Stimulated activated CD8-positive, alpha-beta memory T cell treated with anti-CD3 and anti-CD28 coated beads, Interleukin-4, amount 100 ng/mL, for 24 hours (primary cell): ENCODE data around the gene LCORL.
"Not testable (repeated sequence)": the region's sequence is repeated elsewhere in the genome, so short reads cannot be mapped to it uniquely, and the experiment has no call there.

Experiments used
- DNase-seq: peaks from one replicate; pipeline ENCODE4 v3.0.0-alpha.2; 2020; ENCODE audit warnings: low read depth

Gene LCORL

GRCh38 chr4:18021720-18022571 is at the start of gene LCORL:
Gene LCORL (minus strand): TSS chr4:18021755. CDS start chr4:18021751, 4 bp downstream.
- DNase-seq = peak; percentile 82

- DNase-seq = no peak
Observed at GRCh38 chr4:18069810-18070209, 48.3 kb upstream of the LCORL start.

- DNase-seq = no peak
Observed at GRCh38 chr4:18067031-18067430, 45.5 kb upstream of the LCORL start.

GRCh38 chr4:18063079-18063478 is 41.5 kb upstream of the LCORL start:
- DNase-seq = no peak

DNA sequence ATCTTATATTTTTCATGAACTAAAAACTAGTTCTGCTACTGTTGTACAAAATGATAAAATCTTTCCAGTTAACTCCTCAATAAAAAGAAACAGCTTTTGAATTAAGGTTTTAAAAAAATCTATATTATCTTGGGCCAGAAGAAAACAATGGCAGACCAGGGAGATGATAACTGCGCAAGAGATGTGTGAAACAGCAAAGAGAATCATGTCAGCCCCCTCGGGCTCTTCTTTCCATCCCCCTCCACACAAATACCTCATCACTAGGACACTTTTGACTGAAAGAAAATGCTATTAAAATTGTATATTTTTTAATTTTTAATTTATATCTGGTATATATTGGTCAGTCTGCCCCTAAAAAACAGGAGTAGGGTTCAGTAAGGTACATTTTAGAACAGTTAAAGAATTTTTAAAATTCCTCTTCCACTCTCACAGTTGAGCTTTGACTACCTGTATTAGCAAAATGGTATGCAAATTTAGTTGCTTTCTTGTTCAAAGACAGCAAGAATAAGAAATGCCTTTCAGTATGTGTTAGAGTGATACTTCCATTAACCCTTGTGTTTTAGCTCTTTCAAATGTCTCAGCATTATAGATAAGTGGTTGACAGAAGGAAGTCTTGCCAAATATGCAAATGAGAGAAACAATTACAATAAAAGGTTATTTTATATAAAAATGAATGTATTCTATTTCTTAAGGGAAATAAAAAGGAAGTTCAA is 36.4 kb upstream of the LCORL start:
- DNase-seq = no peak

GRCh38 chr4:18056030-18056429 is 34.5 kb upstream of the LCORL start:
- no peak for DNase-seq

- DNase-seq = no peak
Observed at GRCh38 chr4:18052158-18052557, 30.6 kb upstream of the LCORL start.

DNA sequence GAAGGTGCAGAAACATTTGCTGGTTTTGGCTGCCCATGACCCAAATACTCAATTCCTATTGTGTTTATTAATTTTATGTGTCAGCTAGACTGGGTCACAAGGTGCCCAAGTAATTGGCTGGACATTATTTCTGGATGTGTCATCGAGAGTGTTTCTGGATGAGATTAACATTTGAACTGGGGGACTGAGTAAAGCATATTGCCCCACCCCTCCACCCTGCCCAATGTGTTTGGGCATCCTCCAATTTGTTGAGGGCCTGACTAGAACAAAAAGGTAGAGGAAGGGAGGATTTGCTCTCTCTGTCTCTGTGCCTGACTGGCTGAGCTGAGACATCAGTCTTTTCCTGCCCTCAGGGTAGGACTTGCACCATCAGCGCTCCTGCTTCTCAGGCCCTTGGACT is 29.7 kb upstream of the LCORL start:
- DNase-seq = no peak

DNA sequence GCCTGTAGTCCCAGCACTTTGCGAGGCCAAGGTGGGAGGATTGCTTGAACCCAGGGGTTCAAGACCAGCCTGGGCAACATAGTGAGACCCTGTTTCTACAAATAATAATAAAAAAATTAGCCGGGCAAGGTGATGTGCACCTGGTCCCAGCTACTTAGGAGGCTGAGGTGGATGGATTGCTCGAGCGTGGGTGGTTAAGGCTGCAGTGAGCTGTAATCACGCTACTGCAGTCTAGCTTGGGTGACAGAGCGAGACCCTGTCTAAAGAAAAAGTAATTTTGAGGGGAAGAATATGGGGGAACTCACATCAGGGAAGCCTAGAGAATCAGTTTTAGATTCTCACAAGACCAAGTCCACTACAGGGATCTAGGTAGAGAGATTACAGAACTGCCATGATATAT is 28.9 kb upstream of the LCORL start:
- DNase-seq = no peak

GRCh38 chr4:18049446-18049845 is 27.9 kb upstream of the LCORL start:
- no peak for DNase-seq

DNA sequence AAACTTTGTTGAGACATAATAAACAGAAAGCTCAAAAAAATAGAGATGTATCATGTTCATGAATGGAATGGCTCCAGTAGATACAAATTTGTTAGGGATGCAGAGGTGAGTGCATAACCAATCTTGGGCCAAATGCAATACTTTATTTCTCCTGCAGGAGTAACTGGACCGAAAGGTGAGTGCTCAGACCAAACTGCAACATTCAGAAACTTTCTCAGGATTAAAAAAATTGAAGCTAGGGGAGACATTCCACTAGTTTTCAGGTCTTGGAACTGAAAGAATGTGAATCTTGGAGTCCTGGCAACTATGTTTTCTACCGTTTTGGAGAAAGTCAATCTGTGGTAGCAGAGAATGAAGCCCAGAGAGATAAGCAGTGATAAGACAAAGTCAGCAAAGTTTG is 21.2 kb upstream of the LCORL start:
- DNase-seq = no peak

GRCh38 chr4:18042012-18042411 is 20.5 kb upstream of the LCORL start:
- DNase-seq = no peak

GRCh38 chr4:18041114-18041513 is 19.6 kb upstream of the LCORL start:
- no peak for DNase-seq

- DNase-seq = no peak
Observed at GRCh38 chr4:18039113-18039512, 17.6 kb upstream of the LCORL start.

DNA sequence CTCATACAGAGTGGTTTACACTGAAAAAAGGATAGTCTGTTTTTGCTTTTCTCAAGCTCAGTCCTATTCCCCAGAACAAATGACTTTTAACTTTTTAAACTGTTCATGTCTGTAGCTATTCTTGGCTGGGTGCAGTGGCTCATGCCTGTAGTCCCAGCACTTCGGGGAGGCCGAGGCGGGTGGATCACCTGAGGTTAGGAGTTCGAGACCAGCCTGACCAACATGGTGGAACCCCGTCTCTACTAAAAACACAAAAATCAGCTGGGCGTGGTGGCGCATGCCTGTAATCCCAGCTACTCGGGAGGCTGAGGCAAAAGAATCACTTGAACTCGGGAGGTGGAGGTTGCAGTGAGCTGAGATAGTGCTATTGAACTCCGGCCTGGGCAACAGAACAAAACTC is 14.8 kb upstream of the LCORL start:
- DNase-seq = not testable (repeated sequence)

DNA sequence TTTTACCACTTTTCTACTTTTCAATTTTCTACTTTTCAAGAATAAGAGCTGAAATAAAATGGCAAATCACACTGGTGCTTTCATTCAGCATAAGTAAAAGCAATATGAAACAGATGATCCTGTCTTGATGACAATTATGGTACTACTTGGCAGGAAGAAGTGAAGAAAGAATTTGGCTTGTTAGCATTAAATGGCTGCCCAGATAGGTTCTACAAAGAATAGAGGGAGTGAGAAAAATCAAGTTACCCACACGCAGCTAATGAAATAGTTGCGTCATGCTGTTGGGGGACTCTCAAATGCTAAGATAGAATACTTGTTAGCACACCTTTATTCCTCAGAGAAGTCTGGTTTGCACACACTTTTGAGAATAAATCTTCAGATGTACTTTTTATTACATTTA is 12.5 kb upstream of the LCORL start:
- DNase-seq = no peak

DNA sequence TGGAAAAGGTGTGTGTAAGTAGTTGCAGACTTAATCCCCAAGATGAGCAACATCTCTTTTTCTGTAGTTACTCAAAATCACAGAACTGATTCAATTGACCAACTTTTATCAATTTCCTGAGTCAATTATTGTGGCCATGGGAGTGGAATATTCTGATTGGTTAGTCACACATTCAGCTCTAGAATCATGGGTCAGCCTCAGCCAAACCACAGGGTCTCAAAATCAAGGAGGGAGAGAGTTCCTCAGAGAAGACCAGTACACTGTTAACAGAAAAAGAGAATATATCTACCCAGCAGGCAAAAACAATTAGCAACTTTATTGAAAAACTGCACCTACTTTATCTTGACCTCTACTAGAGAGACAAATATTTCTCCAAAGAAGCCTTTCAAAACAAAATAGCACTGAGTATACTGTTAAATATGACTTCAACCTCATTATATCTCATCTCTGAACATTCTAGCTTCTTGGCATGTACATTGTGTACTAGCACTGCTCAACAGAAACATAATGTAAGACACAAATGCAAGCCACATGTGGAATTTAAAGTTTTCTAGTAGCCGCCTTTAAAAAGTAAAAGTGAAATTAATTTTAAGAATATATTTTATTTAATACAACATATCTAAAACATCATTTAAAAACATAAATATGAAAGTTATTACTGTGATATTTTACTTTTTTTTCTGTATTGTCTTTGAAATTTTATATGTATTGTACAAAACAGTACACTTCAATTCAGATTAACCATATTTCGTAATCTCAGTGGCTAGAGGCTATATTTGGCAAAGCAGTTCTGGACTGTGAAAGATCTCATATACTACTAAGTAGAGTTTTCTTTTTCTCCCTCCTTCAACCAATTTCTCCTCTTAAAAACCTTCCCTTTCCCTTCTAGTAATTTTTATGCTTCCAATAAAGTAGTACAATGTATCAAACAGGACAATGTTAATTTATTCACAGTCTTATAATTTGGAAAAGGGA is 11.8 kb upstream of the LCORL start:
- no peak for DNase-seq

DNA sequence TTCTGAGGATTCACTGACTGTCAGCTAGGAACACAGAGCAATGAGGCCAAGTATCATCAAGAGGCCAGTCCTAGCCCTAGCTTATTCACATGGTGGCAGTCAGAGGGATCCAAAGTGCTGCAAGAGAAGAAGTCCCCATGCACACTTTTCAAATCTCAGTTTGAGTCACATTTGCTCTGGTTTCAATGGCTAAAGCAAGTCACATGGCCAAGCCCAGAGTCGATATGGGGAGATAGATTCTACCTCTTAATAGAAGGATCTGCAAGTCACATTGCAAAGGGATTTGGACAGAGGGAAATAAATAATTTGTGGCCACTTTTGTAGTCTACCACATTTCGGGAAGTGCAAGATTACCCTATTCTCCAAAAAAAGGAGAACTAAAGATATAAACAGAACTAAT is 3.7 kb upstream of the LCORL start:
- DNase-seq = no peak

DNA sequence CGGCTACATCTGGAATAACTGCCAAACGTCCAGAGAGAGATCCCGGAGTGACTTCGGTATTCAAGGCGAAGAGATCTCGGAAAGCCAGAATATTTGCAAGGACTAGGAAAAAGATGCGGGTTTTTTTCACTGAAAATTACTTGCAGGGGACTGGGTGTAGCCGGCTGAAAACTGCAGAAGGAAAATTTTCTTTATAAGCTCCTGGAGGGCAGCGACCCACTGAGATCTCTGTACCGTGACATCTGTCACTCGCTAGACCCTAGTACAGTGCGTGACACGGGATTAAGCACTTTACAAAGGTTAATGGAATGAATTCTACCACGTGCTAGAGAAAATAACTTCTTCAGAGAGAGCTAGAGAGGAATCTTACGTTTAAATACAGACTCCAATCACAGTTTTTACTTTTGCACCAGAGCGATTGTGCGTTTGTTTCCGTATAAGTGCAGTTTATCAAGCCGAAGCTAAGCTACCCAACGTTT is 1.1 kb upstream of the LCORL start:
- DNase-seq = no peak

DNA sequence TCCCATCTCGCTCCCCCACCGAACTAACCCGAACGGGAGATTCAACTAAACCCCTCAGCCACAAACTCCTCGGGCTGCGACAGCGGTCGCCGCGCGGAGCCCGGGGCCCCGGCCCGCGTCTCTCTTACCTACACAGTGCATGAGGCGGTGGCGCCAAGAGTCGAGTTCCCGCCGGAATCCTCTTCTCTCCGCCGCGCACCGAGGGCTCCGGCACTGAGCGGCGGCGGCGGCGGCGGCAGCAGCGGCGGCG is 160 bp downstream of the LCORL start:
- no peak for DNase-seq

DNA sequence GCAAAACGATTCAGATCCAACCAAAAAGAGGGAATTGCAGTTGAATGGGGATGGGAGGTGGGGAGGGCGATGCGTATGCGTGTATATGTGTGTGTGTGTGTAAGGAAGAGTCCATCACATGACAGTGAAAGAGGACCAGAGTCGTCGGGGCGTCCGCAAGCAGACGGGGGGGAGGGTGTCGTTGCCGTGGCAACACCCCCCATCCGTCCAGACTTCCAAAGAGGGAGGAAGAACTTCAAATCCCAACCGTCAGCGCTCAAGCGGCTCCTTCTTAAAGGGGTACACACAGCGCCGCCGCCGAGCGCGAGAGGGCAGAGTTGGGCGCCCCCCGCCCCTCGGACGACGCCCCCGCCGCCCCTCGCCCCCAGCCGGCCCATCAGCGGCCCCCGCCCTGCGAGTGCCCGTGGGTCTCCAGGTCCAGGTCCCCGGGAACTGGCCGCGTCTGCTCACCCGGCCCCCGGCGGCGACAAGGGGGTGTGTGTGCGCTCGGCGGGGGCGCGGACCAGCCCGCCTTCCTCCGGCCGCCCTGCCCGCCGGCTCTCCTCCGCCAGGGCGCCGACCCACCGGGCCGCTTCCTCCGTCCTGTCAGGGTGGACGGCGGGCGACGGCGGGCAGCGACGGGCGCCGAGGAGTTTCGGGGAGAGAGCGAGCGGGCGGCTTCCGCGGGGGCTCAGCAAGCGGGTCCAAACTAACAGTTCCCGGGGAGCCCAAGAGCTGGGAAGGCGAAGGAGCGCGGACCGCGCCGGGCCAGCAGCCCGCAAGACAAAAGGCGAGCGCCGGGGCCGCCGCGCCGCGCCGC is 685 bp downstream of the LCORL start:
- no peak for DNase-seq
